NCI-H2227 (cell line): ENCODE measurements around the gene STARD10.
A peak's percentile ranks its signal among the peaks of the same experiment; 100 is the strongest.

Experiments
- DNase-seq: peaks from one replicate; lab custom pipeline; 2025; ENCODE audit not compliant: unreplicated experiment; lab: John Stamatoyannopoulos, UW

STARD10 gene

GRCh38 chr11:72767203-72768062 lies 26.4 kb downstream of the STARD10 start:
- no peak for DNase-seq

DNA sequence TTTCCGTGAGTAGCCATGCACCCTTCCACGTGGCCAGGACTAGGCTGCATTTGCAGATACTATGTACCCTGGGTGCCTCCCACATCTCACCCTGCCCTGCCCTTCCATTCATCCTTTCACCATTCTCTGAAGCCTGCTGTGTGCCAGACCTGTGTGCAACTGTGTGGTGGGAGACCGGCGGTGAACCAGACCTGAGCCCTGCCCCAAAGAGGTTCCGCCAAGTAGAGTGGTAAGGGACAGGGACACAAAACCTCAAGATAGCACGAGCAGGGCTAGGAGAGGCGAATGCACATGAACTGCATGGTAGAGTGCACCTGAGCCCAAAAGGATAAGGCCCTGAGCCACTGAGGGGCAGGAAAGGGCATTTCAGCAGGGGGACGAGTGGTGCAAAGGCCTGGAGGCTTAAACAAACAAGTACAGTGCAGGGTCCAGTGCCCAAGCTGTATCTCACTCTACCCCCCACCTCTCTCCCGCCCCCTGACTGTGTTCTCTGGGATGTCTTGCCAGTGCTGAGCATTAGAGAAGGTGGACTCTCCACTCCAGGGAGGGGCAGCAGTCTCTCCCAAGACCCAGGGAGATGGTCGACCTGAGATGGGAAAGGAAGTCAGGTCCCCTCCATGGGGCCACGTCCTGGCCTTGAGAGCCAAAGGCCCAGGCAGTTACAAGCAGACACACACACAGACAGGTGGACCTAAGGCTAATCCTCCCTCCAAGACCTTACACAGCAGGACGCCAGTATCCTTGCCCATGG lies 27.5 kb downstream of the STARD10 start:
- no peak for DNase-seq

DNA sequence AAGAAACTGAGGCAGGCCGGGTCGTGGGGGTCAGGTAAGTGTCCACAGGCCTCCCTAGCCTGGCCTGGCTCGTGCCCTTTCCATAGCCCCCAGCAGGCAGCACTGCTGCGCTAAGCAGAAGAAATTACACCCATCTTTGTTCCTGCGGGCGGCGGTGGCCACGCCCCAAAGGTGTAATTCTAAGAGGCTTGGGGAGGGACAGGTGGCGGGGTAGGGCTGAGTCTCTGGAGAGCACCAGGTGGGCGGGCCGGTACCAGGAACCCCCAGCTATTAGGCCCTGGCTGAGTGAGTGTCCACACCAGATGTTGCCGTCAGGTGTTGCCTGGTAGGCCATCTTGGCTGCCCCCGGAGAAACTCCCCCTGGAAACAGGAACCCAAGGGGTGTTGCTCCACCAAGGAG lies 29.3 kb downstream of the STARD10 start:
- no peak for DNase-seq

DNA sequence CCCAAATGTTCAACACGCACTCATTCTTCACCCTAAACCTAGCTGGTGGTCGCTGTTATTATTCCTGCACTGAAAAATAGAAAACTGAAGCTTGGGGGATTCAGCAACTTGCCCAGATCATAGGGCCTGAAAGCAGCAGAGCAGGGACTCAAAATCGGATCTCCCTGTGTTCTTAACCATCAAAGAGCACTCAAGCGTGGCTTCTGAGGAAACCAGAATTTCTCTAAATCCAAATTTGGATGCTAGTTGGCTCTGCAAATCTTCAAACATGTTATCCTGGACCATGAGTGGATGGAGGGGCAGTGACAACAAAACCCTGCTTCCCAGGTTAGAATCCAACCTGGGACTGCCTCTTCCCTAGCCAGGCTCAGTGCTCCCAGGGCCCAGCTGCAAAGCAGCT lies 30.0 kb downstream of the STARD10 start:
- DNase-seq, result no peak

GRCh38 chr11:72762641-72763304 lies 31.1 kb downstream of the STARD10 start:
- no peak for DNase-seq

- DNase-seq, result no peak
Measured at GRCh38 chr11:72760539-72761405, 33.1 kb downstream of the STARD10 start.

DNA sequence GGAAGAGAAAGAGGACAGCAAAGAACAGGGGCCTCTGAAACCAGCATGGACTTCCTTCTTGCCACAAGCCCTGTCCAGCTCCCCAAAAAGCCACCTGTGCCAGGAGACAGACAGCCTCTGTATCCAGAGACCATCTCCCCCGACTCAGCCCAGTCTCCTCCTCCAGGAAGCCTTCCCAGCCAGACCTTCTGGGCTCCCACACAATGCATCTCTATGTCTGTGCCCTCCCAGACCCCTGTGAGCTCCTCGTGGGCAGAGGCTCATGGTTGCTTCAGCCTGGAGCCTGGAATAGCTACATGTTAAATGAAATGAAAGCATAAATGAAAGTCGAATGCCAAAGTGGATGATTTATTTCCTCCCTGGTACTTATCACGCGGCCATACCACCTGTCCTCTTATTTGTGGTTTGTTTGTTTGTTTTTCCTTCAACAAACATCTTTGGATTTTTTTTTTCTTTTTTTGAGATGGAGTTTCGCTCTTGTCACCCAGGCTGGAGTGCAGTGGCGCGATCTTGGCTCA lies 34.3 kb downstream of the STARD10 start:
- DNase-seq, result no peak

- DNase-seq, result peak; percentile 20
Measured at GRCh38 chr11:72758690-72759389, 35.0 kb downstream of the STARD10 start.

GRCh38 chr11:72758304-72758689 lies 35.5 kb downstream of the STARD10 start:
- no peak for DNase-seq

DNA sequence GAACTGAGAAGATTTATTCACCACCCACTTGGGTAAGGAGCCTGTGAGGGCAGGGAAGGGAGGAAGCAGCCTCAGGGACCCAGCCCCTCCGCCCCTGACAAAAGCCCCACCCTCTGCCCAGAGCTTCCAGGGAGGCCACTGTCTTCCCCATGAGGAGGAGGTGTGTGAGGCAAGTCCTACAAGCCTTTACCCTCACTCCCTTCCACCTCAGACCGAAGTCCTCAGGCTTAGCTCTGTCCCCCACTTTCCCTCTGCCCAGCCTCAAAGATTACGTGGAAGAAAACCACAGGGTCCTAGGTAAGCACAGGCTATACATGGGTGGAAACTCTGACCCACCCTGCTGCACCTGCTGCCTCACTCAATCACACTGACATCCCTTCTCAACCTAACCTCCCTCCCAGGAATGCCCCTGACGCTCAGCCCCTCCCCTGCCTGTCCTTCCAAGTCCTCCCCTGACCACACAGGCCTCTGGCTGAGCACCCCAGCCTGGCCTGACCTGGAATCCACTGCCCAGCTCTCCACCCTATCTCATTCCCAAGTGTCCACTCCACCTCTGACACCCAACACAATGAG lies 38.0 kb downstream of the STARD10 start:
- no peak for DNase-seq

DNA sequence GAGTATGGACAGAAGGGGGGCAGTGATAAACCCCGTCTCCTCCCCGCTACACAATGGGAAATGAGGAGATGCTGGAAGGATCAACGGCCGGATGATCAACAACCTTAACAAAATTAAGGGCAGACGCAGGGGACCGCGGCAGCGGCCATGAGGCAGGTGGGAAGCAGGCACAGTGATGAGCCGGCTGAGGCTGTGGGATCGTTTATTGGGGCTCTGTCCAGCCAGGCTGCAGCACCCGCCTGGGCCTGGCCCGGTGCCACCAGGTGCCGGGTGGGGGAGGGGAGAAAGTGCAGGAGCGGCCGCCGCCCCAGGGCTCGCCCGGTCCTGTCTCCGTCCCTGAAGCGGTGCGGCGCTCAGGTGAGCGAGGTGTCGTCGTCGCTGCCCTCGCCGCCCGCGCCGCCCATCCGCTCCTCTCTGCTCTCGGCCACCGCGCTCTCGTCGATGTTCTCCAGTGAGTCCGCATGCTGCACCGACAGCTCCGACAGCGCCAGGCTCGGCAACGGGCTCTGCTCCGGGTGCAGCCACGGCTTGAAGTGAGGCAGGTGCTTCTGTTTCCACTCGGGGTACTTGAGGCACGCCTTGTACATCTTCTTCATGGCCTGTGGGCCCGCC lies 39.2 kb downstream of the STARD10 start:
- no peak for DNase-seq

DNA sequence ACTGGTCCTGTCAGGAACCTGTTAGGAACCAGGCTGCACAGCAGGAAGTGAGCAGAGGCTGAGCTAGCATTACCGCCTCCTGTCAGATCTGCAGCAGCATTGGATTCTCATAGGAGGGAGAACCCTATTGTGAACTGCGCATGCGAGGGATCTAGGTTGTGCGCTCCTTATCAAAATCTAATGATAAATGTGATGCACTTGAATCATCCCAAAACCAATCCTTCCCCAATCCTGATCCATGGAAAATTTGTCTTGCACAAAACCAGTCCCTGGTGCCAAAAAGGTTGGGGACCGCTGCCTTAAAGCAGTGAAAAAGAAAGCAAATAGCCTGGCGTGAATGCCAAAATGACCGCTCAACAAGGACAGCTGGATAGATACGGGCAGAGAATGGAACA lies 39.7 kb downstream of the STARD10 start:
- DNase-seq, result no peak

- no peak for DNase-seq
Measured at GRCh38 chr11:72753341-72754148, 40.3 kb downstream of the STARD10 start.

DNA sequence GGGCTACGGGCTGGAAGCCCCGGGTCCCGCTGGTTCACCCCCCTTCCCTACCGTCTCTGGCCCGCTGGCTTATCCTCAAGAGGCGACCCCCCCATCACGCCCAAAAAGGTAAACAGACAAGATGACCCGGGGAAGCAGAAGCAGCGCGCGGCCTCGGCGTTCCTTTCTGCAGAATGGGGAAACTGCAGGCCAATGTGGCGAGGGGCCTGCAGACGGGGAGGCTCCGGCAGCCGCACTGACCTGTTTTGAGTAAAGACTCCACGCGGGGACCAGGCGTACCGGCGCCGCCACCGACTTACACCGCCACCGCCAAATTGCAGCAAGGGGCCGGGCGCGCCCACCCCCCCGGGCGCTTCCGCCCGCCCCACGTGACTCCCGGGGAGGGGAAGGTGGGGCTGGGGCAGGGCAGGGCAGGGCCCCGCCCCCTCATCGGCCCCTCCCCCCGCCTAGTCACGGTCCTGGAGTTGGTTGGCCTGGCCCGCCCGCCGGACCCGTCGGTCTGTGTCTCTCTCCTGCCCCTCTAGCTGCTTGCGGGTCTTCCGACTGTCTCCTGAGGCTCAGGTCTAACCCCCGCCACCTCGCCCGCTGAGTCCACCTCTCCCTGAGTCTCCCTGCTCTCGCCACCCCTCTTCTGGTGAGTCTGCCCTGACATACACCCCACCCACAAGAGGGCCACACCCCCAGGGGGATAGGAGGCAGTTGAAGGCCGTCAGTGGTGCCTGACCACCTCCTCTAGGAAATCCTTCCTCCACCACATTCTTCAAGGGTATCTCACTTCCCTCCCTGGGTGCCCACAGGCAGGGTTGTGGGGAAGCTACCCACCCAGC lies 41.5 kb downstream of the STARD10 start, which contains the start of gene ARAP1:
ARAP1 (minus strand) TSS at position 321 of the 827 bp plus-strand sequence. CDS start 25,280 bp downstream, outside the sequence.
- DNase-seq, result peak; percentile 83

DNA sequence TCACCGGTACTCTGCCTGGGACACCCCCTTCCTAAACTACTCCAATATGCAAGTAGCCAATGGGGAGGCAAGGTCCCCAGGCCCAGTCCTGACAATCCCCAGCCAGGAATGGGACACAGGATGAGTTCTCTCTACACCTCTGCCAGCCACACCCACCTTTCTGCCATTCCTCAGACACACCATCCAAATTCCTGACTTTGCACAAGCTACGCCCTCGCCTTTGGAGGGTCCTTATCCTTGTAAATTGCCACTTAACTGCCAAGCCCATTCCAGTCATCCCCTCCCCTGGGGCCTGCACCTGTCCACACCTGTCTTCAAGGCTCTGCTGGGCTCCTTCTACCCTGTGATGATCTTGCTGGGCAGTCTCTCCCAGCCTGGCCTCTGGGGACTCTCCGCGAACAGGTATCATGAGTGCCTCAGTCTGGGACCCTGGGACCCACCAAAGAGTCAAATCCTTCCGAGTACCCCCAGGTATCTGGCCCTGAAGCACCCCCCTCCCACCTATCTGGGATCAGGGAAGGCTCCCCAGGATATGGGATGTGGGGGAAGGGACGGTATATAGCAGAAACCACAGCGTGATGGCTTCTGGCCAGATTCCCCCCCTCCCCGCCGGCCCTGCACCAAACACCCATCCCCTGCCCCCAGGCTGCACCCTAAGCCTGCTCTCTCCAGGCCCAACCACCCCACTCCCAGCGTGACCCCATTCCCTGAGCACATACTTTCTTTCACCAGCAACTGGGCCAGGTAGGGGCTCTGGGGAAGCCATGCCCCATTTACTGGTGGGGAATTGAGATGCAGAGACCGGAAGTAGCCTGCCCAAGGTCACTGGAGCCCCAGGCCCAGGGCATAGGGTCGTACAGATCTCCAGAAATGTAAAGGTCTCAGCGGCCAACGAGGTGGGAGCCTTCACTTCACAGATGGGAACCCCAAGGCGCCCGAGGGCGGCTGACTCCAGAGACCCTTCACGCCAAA lies 42.4 kb downstream of the STARD10 start:
- DNase-seq, result no peak

GRCh38 chr11:72750556-72751115 lies 43.2 kb downstream of the STARD10 start:
- DNase-seq, result no peak
